Measurements from ENCODE around the gene ST3GAL3.

The ST3GAL3 gene

GRCh38 chr1:43857163-43857562, 149.8 kb downstream of the ST3GAL3 start:
- H3K27me3 ChIP-seq (ENCODE audit: control insufficient read depth, insufficient read depth, low read length) = no peaks in the 10 kb centered on the region
- no peak overlapping the region for H3K27ac ChIP-seq (ENCODE audit: low read depth, low read length)
- H3K4me3 ChIP-seq (ENCODE audit: low read length) = no peak overlapping the region
- no peak overlapping the region for H3K9ac ChIP-seq (ENCODE audit: low read length)
- no peaks in the 10 kb centered on the region for H3K36me3 ChIP-seq (ENCODE audit: control insufficient read depth, insufficient read depth, low read length)
- peaks cover 8% of the 10 kb centered on the region for H3K4me1 ChIP-seq (ENCODE audit: control insufficient read depth, insufficient read depth, low read length)

DNA sequence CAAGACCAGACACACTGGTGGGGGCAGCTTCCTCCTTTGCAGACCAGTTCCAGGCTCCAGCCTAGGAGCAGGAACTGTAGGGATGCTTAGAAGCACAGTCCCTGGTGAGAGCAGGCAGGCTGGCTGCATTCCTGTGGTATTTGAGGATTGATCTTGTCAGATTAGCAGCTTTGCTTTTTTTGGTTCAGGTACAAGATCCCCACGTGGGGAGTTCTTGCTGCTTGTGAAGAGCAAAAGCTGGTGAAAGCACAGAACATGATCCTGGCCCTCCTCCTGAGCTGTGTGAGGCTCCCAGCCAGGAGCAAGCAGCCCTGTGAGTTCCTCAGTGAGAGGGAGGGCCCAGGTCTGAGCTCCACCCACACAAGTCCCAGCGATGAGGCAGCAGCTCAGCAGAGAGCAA, 151.0 kb downstream of the ST3GAL3 start:
- no peak overlapping the region for H3K9ac ChIP-seq (ENCODE audit: low read length)
- peaks cover 3% of the 10 kb centered on the region for H3K4me1 ChIP-seq (ENCODE audit: control insufficient read depth, insufficient read depth, low read length)
- H3K27me3 ChIP-seq (ENCODE audit: control insufficient read depth, insufficient read depth, low read length) = no peaks in the 10 kb centered on the region
- H3K36me3 ChIP-seq (ENCODE audit: control insufficient read depth, insufficient read depth, low read length) = no peaks in the 10 kb centered on the region
- H3K27ac ChIP-seq (ENCODE audit: low read depth, low read length) = no peak overlapping the region
- no peak overlapping the region for H3K4me3 ChIP-seq (ENCODE audit: low read length)

DNA sequence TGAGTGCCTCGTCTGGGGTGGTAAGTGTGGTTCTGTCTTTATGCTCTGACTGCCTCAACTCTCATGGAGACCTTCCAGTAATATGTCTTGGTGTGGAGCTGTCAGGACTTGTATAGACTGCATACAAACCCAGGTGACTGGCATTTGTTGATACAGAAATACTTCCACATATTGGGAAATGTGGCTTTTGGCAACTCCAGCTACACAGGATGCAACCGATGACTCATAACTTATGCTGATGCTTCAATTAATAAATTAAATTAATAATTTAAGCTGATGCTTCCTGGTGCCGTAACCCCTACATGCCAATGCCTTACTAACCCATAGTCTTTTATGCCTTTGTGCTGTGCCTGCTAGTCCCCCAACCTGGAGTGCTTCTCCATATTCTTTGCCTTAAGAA, 154.0 kb downstream of the ST3GAL3 start:
- Histone ChIP-seq H3K27ac (ENCODE audit: low read depth, low read length) (no peak overlapping the region), H3K27me3 (ENCODE audit: control insufficient read depth, insufficient read depth, low read length) (no peaks in the 10 kb centered on the region), H3K4me1 (ENCODE audit: control insufficient read depth, insufficient read depth, low read length) (no peaks in the 10 kb centered on the region), H3K36me3 (ENCODE audit: control insufficient read depth, insufficient read depth, low read length) (no peaks in the 10 kb centered on the region), H3K9ac (ENCODE audit: low read length) (no peak overlapping the region), H3K4me3 (ENCODE audit: low read length) (no peak overlapping the region)

DNA sequence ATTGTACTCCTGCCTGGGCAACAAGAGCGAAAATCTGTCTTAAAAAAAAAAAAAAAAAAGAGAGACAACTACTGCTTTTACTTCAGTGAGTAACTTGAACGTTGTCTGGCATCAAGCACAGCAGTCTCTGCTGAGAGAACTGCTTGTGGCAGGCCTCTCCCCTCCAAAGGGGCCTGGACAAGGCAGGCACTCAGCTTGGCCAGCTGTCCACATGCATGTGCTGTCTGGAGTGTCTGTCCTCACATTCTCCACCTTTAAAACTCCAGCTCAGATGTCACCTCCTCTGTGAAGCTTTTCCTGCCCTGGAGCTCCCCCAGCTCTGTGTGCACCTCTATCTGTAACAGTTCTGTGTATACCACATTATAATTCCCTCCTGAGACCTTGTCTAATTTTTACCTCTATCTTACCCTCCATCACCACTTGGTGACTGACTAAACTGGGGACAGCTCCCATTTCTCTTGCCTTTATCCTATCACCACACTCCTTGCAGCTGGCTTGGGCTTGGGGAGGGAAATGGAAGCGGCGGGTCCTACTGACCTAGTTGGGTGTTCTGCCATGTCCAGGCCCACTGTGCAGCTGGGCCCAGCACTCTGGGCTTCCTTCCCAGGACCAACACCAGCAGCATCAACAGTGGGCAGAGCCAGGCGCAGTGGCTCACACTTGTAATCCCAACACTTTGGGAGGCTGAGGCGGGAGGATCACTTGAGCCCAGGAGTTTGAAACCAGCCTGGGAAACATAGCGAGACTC, 154.8 kb downstream of the ST3GAL3 start:
- Histone ChIP-seq H3K27ac (ENCODE audit: low read depth, low read length) (no peak overlapping the region), H3K36me3 (ENCODE audit: control insufficient read depth, insufficient read depth, low read length) (no peaks in the 10 kb centered on the region), H3K9ac (ENCODE audit: low read length) (no peak overlapping the region), H3K4me3 (ENCODE audit: low read length) (no peak overlapping the region), H3K4me1 (ENCODE audit: control insufficient read depth, insufficient read depth, low read length) (no peaks in the 10 kb centered on the region), H3K27me3 (ENCODE audit: control insufficient read depth, insufficient read depth, low read length) (no peaks in the 10 kb centered on the region)

GRCh38 chr1:43864111-43865045, 157.0 kb downstream of the ST3GAL3 start:
- no peaks in the 10 kb centered on the region for H3K27me3 ChIP-seq (ENCODE audit: control insufficient read depth, insufficient read depth, low read length)
- H3K27ac ChIP-seq (ENCODE audit: low read depth, low read length) = no peak overlapping the region
- H3K4me3 ChIP-seq (ENCODE audit: low read length) = no peak overlapping the region
- H3K4me1 ChIP-seq (ENCODE audit: control insufficient read depth, insufficient read depth, low read length) = peaks cover 9% of the 10 kb centered on the region
- H3K36me3 ChIP-seq (ENCODE audit: control insufficient read depth, insufficient read depth, low read length) = no peaks in the 10 kb centered on the region
- H3K9ac ChIP-seq (ENCODE audit: low read length) = no peak overlapping the region

DNA sequence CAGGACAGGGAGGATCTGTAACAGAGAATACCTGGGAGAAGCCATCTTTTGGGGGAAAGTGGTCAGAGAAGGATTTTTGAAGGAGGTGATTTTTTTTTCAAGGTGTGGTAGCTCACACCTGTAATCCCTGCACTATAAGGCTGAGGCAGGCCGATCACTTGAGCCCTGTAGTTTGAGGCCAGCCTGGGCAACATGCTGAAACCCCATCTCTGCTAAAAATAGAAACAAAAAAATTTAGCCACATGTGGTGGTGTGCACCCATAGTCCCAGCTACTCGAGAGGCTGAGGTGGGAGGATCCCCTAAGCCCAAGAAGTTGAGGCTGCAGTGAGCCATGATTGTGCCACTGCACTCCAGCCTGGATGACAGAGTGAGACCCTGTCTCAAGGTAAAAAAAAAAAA, 158.9 kb downstream of the ST3GAL3 start:
- peaks cover 9% of the 10 kb centered on the region for H3K4me1 ChIP-seq (ENCODE audit: control insufficient read depth, insufficient read depth, low read length)
- H3K4me3 ChIP-seq (ENCODE audit: low read length) = no peak overlapping the region
- H3K9ac ChIP-seq (ENCODE audit: low read length) = no peak overlapping the region
- no peak overlapping the region for H3K27ac ChIP-seq (ENCODE audit: low read depth, low read length)
- H3K36me3 ChIP-seq (ENCODE audit: control insufficient read depth, insufficient read depth, low read length) = no peaks in the 10 kb centered on the region
- no peaks in the 10 kb centered on the region for H3K27me3 ChIP-seq (ENCODE audit: control insufficient read depth, insufficient read depth, low read length)

GRCh38 chr1:43867976-43868740, 160.8 kb downstream of the ST3GAL3 start:
- H3K36me3 ChIP-seq (ENCODE audit: control insufficient read depth, insufficient read depth, low read length) = no peaks in the 10 kb centered on the region
- peak overlapping the region; percentile 26 for H3K4me3 ChIP-seq (ENCODE audit: low read length)
- H3K27me3 ChIP-seq (ENCODE audit: control insufficient read depth, insufficient read depth, low read length) = no peaks in the 10 kb centered on the region
- H3K9ac ChIP-seq (ENCODE audit: low read length) = no peak overlapping the region
- H3K4me1 ChIP-seq (ENCODE audit: control insufficient read depth, insufficient read depth, low read length) = peaks cover 9% of the 10 kb centered on the region
- no peak overlapping the region for H3K27ac ChIP-seq (ENCODE audit: low read depth, low read length)

DNA sequence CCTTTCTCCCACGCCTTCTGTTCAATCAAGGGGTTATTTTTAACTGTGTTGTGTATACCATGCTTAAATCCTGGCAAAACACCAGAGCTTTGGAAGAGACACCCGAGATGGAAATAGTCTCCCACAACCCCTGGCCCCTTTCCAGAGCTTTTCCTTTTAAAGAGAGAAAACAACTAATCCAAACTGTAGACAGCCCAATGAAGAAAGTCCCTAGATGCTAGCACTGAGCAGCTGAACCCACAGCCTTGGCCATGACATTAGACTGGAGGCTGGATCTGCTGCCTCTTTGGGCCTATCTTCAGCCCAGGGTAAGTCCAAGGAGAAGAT, 161.4 kb downstream of the ST3GAL3 start:
- Histone ChIP-seq H3K27me3 (ENCODE audit: control insufficient read depth, insufficient read depth, low read length) (no peaks in the 10 kb centered on the region), H3K4me3 (ENCODE audit: low read length) (peak overlapping the region; percentile 26), H3K36me3 (ENCODE audit: control insufficient read depth, insufficient read depth, low read length) (no peaks in the 10 kb centered on the region), H3K27ac (ENCODE audit: low read depth, low read length) (no peak overlapping the region), H3K9ac (ENCODE audit: low read length) (no peak overlapping the region), H3K4me1 (ENCODE audit: control insufficient read depth, insufficient read depth, low read length) (peaks cover 9% of the 10 kb centered on the region)

- no peaks in the 10 kb centered on the region for H3K27me3 ChIP-seq (ENCODE audit: control insufficient read depth, insufficient read depth, low read length)
- no peaks in the 10 kb centered on the region for H3K36me3 ChIP-seq (ENCODE audit: control insufficient read depth, insufficient read depth, low read length)
- no peak overlapping the region for H3K4me3 ChIP-seq (ENCODE audit: low read length)
- peaks cover 9% of the 10 kb centered on the region for H3K4me1 ChIP-seq (ENCODE audit: control insufficient read depth, insufficient read depth, low read length)
- no peak overlapping the region for H3K27ac ChIP-seq (ENCODE audit: low read depth, low read length)
- no peak overlapping the region for H3K9ac ChIP-seq (ENCODE audit: low read length)
These were observed 163.0 kb downstream of the ST3GAL3 start for GRCh38 chr1:43870306-43870705.

GRCh38 chr1:43871181-43871910, 164.0 kb downstream of the ST3GAL3 start:
- Histone ChIP-seq H3K36me3 (ENCODE audit: control insufficient read depth, insufficient read depth, low read length) (no peaks in the 10 kb centered on the region), H3K4me1 (ENCODE audit: control insufficient read depth, insufficient read depth, low read length) (peaks cover 9% of the 10 kb centered on the region), H3K9ac (ENCODE audit: low read length) (no peak overlapping the region), H3K4me3 (ENCODE audit: low read length) (no peak overlapping the region), H3K27ac (ENCODE audit: low read depth, low read length) (no peak overlapping the region), H3K27me3 (ENCODE audit: control insufficient read depth, insufficient read depth, low read length) (no peaks in the 10 kb centered on the region)

DNA sequence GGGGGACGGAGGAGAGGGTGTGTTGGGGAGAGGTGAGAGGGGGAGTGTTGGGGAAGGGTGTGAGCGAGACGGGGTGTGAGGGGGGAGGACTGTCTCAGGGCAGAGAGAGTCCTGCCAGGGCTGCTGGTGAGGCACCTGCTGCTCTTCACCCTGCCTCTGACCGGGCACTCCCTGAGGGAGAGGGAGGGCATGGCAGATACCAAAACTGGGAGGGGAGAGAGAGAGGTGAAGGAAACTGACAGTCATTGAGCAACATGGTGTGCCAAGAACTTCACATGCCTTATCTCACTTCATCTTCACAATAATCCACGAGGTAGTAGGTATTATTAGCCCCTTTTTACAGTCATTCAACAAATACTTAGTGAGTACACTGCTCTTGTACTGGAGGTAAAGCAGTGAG, 164.9 kb downstream of the ST3GAL3 start:
- peaks cover 9% of the 10 kb centered on the region for H3K4me1 ChIP-seq (ENCODE audit: control insufficient read depth, insufficient read depth, low read length)
- no peak overlapping the region for H3K4me3 ChIP-seq (ENCODE audit: low read length)
- H3K27ac ChIP-seq (ENCODE audit: low read depth, low read length) = no peak overlapping the region
- no peaks in the 10 kb centered on the region for H3K36me3 ChIP-seq (ENCODE audit: control insufficient read depth, insufficient read depth, low read length)
- no peaks in the 10 kb centered on the region for H3K27me3 ChIP-seq (ENCODE audit: control insufficient read depth, insufficient read depth, low read length)
- H3K9ac ChIP-seq (ENCODE audit: low read length) = no peak overlapping the region

DNA sequence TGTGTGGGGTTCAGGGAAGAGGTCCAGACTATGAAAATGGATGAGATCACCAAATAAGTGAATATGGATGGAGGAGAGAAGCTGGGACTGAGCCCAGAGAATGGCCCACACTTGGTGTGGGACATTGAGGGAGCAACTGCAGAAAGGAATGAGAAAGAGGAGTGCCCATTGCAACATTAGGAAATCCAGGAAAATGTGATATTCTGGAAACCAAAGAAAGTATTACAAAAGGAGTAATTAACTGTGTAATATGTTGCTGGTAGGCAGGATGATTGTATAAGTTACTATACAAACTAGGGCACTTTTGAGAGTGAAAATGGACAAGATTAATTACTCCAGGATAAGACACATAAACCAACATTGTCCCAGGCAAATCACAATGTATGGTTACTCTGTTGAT, 166.5 kb downstream of the ST3GAL3 start:
- no peak overlapping the region for H3K4me3 ChIP-seq (ENCODE audit: low read length)
- no peaks in the 10 kb centered on the region for H3K36me3 ChIP-seq (ENCODE audit: control insufficient read depth, insufficient read depth, low read length)
- H3K27ac ChIP-seq (ENCODE audit: low read depth, low read length) = no peak overlapping the region
- H3K9ac ChIP-seq (ENCODE audit: low read length) = no peak overlapping the region
- no peaks in the 10 kb centered on the region for H3K27me3 ChIP-seq (ENCODE audit: control insufficient read depth, insufficient read depth, low read length)
- peaks cover 2% of the 10 kb centered on the region for H3K4me1 ChIP-seq (ENCODE audit: control insufficient read depth, insufficient read depth, low read length)

All from rectal smooth muscle tissue (tissue), 1 donor.